ENCODE results near the gene MKRN2OS.

The MKRN2OS gene

GRCh38 chr3:12545473-12545791 is at the start of gene MKRN2OS:
Gene MKRN2OS (minus strand): TSS chr3:12545499. CDS start chr3:12545464, 35 bp downstream.
- DNase-seq: no peak

- no peak for DNase-seq
These were observed 48.2 kb upstream of the MKRN2OS start for GRCh38 chr3:12593473-12593872.

GRCh38 chr3:12591997-12592715 is 46.9 kb upstream of the MKRN2OS start:
- DNase-seq: no peak

- DNase-seq: no peak
These were observed 46.2 kb upstream of the MKRN2OS start for GRCh38 chr3:12591456-12591855.

GRCh38 chr3:12590096-12590495 is 44.8 kb upstream of the MKRN2OS start:
- no peak for DNase-seq

- peak; percentile 48 to 67 for DNase-seq
These were observed 43.0 kb upstream of the MKRN2OS start for GRCh38 chr3:12588039-12589009.

- no peak for DNase-seq
These were observed 41.1 kb upstream of the MKRN2OS start for GRCh38 chr3:12586403-12586802.

- DNase-seq: no peak
These were observed 40.7 kb upstream of the MKRN2OS start for GRCh38 chr3:12585970-12586369.

- DNase-seq: no peak
These were observed 39.9 kb upstream of the MKRN2OS start for GRCh38 chr3:12585181-12585580.

GRCh38 chr3:12584083-12584482 is 38.8 kb upstream of the MKRN2OS start:
- DNase-seq: no peak

GRCh38 chr3:12583280-12583679 is 38.0 kb upstream of the MKRN2OS start:
- DNase-seq: no peak

GRCh38 chr3:12582730-12583129 is 37.4 kb upstream of the MKRN2OS start:
- DNase-seq: no peak

GRCh38 chr3:12579905-12580304 is 34.6 kb upstream of the MKRN2OS start:
- DNase-seq: no peak

GRCh38 chr3:12579456-12579855 is 34.2 kb upstream of the MKRN2OS start:
- DNase-seq: no peak

GRCh38 chr3:12578742-12579141 is 33.4 kb upstream of the MKRN2OS start:
- DNase-seq: no peak

GRCh38 chr3:12577379-12577778 is 32.1 kb upstream of the MKRN2OS start:
- DNase-seq: no peak

- no peak for DNase-seq
These were observed 29.4 kb upstream of the MKRN2OS start for GRCh38 chr3:12574661-12575060.

GRCh38 chr3:12574131-12574530 is 28.8 kb upstream of the MKRN2OS start:
- DNase-seq: no peak

GRCh38 chr3:12571986-12572385 is 26.7 kb upstream of the MKRN2OS start:
- DNase-seq: no peak

GRCh38 chr3:12569836-12570235 is 24.5 kb upstream of the MKRN2OS start:
- DNase-seq: no peak

GRCh38 chr3:12568747-12569146 is 23.4 kb upstream of the MKRN2OS start:
- DNase-seq: no peak

GRCh38 chr3:12566976-12567375 is 21.7 kb upstream of the MKRN2OS start:
- DNase-seq: no peak

GRCh38 chr3:12562451-12562850 is 17.2 kb upstream of the MKRN2OS start:
- DNase-seq: no peak

GRCh38 chr3:12561397-12561796 is 16.1 kb upstream of the MKRN2OS start:
- DNase-seq: no peak

All from NCI-H187 (cell line).